Measurements from ENCODE around the gene HMCES.

The HMCES gene

GRCh38 chr3:129304146-129304961, 25.7 kb downstream of the HMCES start:
- no peak for DNase-seq (ENCODE audit: low spot score)

GRCh38 chr3:129304962-129305222, 26.2 kb downstream of the HMCES start:
- no peak for DNase-seq (ENCODE audit: low spot score)

- peak; percentile 46 for DNase-seq (ENCODE audit: low spot score)
Observed at GRCh38 chr3:129305592-129306091, 27.0 kb downstream of the HMCES start.

- no peak for DNase-seq (ENCODE audit: low spot score)
Observed at GRCh38 chr3:129308636-129309035, 30.0 kb downstream of the HMCES start.

GRCh38 chr3:129310111-129311011, 31.7 kb downstream of the HMCES start:
- DNase-seq (ENCODE audit: low spot score): no peak

GRCh38 chr3:129311054-129311902, 32.6 kb downstream of the HMCES start:
- no peak for DNase-seq (ENCODE audit: low spot score)

GRCh38 chr3:129312021-129312639, 33.5 kb downstream of the HMCES start:
- no peak for DNase-seq (ENCODE audit: low spot score)

GRCh38 chr3:129312671-129313414, 34.2 kb downstream of the HMCES start:
- no peak for DNase-seq (ENCODE audit: low spot score)

- no peak for DNase-seq (ENCODE audit: low spot score)
Observed at GRCh38 chr3:129313415-129313664, 34.7 kb downstream of the HMCES start.

GRCh38 chr3:129313665-129314385, 35.2 kb downstream of the HMCES start:
- DNase-seq (ENCODE audit: low spot score): peak; percentile 20

GRCh38 chr3:129314386-129315222, 35.9 kb downstream of the HMCES start:
- peak; percentile 79 for DNase-seq (ENCODE audit: low spot score)

- no peak for DNase-seq (ENCODE audit: low spot score)
Observed at GRCh38 chr3:129315223-129315997, 36.7 kb downstream of the HMCES start.

GRCh38 chr3:129315998-129316247, 37.3 kb downstream of the HMCES start:
- no peak for DNase-seq (ENCODE audit: low spot score)

GRCh38 chr3:129316248-129317013, 37.8 kb downstream of the HMCES start:
- DNase-seq (ENCODE audit: low spot score): peak; percentile 67

GRCh38 chr3:129317014-129317771, 38.5 kb downstream of the HMCES start:
- no peak for DNase-seq (ENCODE audit: low spot score)

GRCh38 chr3:129317848-129318247, 39.2 kb downstream of the HMCES start:
- no peak for DNase-seq (ENCODE audit: low spot score)

GRCh38 chr3:129318921-129319320, 40.3 kb downstream of the HMCES start:
- DNase-seq (ENCODE audit: low spot score): no peak

GRCh38 chr3:129320261-129320660, 41.6 kb downstream of the HMCES start:
- no peak for DNase-seq (ENCODE audit: low spot score)
